ENCODE data around the gene RINT1. TPM values are rescaled to one million over a fixed set of nuclear protein-coding genes. Genes with fewer than 3 reads are reported as not detected.

The RINT1 gene
- total and polyA plus RNA-seq, 2 of the 13 experiments (the other 11 are each of a cell fraction or from before 2014, with no cell fraction given) = 14.7 to 19.3 TPM

DNA sequence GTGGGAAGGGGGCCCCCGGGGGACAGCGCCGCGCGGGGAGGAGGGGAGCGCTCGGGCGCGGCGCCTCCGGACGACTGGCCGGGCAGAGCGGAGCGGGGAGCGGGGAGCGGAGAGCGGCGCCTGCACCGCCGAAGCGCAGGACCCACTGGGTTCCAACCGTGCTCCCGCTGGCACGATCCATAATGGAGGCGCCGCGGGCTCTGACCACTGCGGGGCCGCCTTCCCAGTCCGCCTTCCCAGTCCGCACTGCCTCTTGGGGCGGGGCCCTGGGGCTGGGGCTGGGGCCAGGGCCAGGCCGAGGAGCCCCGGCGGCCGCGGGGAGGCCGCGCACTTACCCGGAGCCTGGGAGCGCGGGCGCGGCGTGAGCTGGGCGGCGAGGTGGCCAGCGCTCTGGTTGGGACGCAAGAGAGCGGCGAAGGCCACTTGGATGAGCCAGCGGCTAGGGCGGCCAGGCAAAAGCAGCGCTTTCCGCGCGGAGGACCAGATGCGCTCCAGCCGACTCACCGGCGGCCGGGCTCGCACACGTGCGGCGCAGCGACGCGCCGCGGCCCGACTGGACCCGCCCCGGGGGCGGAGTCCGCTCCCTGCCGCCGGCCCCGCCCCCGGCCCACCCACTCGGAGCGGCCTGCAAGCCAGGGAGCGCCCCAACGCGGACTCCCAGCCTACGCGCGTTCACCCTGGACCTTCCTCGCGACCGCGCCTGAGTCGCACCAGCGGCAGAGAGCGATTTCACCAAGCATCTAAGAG is 10.1 kb upstream of the RINT1 start, which contains the start of gene PUS7 (continued):
- TF ChIP-seq, protein P1, sequence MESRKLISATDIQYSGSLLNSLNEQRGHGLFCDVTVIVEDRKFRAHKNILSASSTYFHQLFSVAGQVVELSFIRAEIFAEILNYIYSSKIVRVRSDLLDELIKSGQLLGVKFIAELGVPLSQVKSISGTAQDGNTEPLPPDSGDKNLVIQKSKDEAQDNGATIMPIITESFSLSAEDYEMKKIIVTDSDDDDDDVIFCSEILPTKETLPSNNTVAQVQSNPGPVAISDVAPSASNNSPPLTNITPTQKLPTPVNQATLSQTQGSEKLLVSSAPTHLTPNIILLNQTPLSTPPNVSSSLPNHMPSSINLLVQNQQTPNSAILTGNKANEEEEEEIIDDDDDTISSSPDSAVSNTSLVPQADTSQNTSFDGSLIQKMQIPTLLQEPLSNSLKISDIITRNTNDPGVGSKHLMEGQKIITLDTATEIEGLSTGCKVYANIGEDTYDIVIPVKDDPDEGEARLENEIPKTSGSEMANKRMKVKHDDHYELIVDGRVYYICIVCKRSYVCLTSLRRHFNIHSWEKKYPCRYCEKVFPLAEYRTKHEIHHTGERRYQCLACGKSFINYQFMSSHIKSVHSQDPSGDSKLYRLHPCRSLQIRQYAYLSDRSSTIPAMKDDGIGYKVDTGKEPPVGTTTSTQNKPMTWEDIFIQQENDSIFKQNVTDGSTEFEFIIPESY (CRISPR knock-in tag; IDR thresholded peaks at IDR 0.05) = no peak
- TF ChIP-seq ZNF879 (CRISPR knock-in tag; IDR thresholded peaks at IDR 0.05) (no peak), ZNF224 (CRISPR knock-in tag; IDR thresholded peaks at IDR 0.05) (no peak), PRMT3 (CRISPR knock-in tag; IDR thresholded peaks at IDR 0.05; ENCODE audit: borderline replicate concordance, low read depth) (no peak), EHMT2 (IDR thresholded peaks at IDR 0.05; ENCODE audit: borderline replicate concordance, low read depth, low read length) (no peak), ZFP37 (CRISPR knock-in tag; IDR thresholded peaks at IDR 0.05; ENCODE audit: borderline replicate concordance) (0 out of 2 replicates have a peak, but pooled peaks have one; percentile 42), PAWR (CRISPR knock-in tag; IDR thresholded peaks at IDR 0.05; ENCODE audit: borderline replicate concordance) (no peak), HMGA1 (CRISPR knock-in tag; conservative IDR thresholded peaks at IDR 0.05) (no peak), POLR2AphosphoS5 (IDR thresholded peaks at IDR 0.05; ENCODE audit: low read depth, low read length) (peak; percentile 92), RFXANK (CRISPR knock-in tag; IDR thresholded peaks at IDR 0.05) (no peak), YEATS4 (CRISPR knock-in tag; IDR thresholded peaks at IDR 0.05; ENCODE audit: borderline replicate concordance) (peak; percentile 97), YY1 (IDR thresholded peaks at IDR 0.05; ENCODE audit: insufficient read depth, insufficient replicate concordance, low read depth, low read length) (peak; percentile 76), ZNF451 (CRISPR knock-in tag; IDR thresholded peaks at IDR 0.05) (no peak; the same call in none of the 2 replicates), ZNF75D (CRISPR knock-in tag; IDR thresholded peaks at IDR 0.05; ENCODE audit: borderline replicate concordance) (peak; percentile 61; the same call in 1 of the 2 replicates), ZNF777 (CRISPR knock-in tag; IDR thresholded peaks at IDR 0.05) (0 out of 2 replicates have a peak, but pooled peaks have one; percentile 41), ZNF615 (CRISPR knock-in tag; IDR thresholded peaks at IDR 0.05; ENCODE audit: borderline replicate concordance) (0 out of 2 replicates have a peak, but pooled peaks have one; percentile 36), NCOA5 (CRISPR knock-in tag; IDR thresholded peaks at IDR 0.05) (no peak), HNF4A (CRISPR knock-in tag; IDR thresholded peaks at IDR 0.05) (no peak), SP140L (CRISPR knock-in tag; IDR thresholded peaks at IDR 0.05; ENCODE audit: borderline replicate concordance) (no peak; the same call in 1 of the 2 replicates)
- TF ChIP-seq, protein P2, sequence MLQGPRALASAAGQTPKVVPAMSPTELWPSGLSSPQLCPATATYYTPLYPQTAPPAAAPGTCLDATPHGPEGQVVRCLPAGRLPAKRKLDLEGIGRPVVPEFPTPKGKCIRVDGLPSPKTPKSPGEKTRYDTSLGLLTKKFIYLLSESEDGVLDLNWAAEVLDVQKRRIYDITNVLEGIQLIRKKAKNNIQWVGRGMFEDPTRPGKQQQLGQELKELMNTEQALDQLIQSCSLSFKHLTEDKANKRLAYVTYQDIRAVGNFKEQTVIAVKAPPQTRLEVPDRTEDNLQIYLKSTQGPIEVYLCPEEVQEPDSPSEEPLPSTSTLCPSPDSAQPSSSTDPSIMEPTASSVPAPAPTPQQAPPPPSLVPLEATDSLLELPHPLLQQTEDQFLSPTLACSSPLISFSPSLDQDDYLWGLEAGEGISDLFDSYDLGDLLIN (CRISPR knock-in tag; IDR thresholded peaks at IDR 0.05; ENCODE audit: borderline replicate concordance) = no peak
- TF ChIP-seq, protein P3, sequence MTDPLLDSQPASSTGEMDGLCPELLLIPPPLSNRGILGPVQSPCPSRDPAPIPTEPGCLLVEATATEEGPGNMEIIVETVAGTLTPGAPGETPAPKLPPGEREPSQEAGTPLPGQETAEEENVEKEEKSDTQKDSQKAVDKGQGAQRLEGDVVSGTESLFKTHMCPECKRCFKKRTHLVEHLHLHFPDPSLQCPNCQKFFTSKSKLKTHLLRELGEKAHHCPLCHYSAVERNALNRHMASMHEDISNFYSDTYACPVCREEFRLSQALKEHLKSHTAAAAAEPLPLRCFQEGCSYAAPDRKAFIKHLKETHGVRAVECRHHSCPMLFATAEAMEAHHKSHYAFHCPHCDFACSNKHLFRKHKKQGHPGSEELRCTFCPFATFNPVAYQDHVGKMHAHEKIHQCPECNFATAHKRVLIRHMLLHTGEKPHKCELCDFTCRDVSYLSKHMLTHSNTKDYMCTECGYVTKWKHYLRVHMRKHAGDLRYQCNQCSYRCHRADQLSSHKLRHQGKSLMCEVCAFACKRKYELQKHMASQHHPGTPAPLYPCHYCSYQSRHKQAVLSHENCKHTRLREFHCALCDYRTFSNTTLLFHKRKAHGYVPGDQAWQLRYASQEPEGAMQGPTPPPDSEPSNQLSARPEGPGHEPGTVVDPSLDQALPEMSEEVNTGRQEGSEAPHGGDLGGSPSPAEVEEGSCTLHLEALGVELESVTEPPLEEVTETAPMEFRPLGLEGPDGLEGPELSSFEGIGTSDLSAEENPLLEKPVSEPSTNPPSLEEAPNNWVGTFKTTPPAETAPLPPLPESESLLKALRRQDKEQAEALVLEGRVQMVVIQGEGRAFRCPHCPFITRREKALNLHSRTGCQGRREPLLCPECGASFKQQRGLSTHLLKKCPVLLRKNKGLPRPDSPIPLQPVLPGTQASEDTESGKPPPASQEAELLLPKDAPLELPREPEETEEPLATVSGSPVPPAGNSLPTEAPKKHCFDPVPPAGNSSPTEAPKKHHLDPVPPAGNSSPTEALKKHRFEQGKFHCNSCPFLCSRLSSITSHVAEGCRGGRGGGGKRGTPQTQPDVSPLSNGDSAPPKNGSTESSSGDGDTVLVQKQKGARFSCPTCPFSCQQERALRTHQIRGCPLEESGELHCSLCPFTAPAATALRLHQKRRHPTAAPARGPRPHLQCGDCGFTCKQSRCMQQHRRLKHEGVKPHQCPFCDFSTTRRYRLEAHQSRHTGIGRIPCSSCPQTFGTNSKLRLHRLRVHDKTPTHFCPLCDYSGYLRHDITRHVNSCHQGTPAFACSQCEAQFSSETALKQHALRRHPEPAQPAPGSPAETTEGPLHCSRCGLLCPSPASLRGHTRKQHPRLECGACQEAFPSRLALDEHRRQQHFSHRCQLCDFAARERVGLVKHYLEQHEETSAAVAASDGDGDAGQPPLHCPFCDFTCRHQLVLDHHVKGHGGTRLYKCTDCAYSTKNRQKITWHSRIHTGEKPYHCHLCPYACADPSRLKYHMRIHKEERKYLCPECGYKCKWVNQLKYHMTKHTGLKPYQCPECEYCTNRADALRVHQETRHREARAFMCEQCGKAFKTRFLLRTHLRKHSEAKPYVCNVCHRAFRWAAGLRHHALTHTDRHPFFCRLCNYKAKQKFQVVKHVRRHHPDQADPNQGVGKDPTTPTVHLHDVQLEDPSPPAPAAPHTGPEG (CRISPR knock-in tag; IDR thresholded peaks at IDR 0.05) = peak; percentile 89
